Mesenchymal stem cell (in vitro differentiated cells and primary cell): ENCODE data around the gene ETFB.

Experiments used
- DNase-seq: peaks from one replicate; pipeline ENCODE4 v3.0.0-alpha.2; 2013
- H2AFZ ChIP-seq: one replicate; pipeline ENCODE4 v1.6.1; 2013; ENCODE audit warnings: low read depth, mild to moderate bottlenecking, control low read depth, inconsistent platforms, low read length, moderate library complexity
- H2AK5ac ChIP-seq: 2 replicates; pipeline ENCODE4 v1.6.1; 2013; ENCODE audit warnings: low read length, moderate library complexity, mild to moderate bottlenecking, inconsistent platforms; ENCODE audit not compliant: severe bottlenecking
- H2BK120ac ChIP-seq: one replicate; pipeline ENCODE4 v1.6.1; 2013; ENCODE audit warnings: low read depth, mild to moderate bottlenecking, inconsistent platforms, low read length, moderate library complexity
- H2BK12ac ChIP-seq, 2 experiments: one replicate each; pipeline ENCODE4 v1.6.1; 2013; ENCODE audit warnings: inconsistent platforms in 2 of 2, low read length in 2 of 2, mild to moderate bottlenecking in 2 of 2, moderate library complexity in 2 of 2, control low read depth in 1 of 2
- H2BK15ac ChIP-seq: one replicate; pipeline ENCODE4 v1.6.1; 2013; ENCODE audit warnings: mild to moderate bottlenecking, low read depth, inconsistent platforms; ENCODE audit not compliant: poor library complexity, severe bottlenecking
- H2BK5ac ChIP-seq: 2 replicates; pipeline ENCODE4 v1.6.1; 2013; ENCODE audit warnings: low read depth, mild to moderate bottlenecking, low read length, control low read depth, inconsistent platforms; ENCODE audit not compliant: poor library complexity, severe bottlenecking
- H3K14ac ChIP-seq, 2 experiments: one replicate each; pipeline ENCODE4 v1.6.1; 2013; ENCODE audit warnings: inconsistent platforms in 2 of 2, low read length in 2 of 2, control low read depth in 1 of 2, mild to moderate bottlenecking in 1 of 2, moderate library complexity in 1 of 2
- H3K18ac ChIP-seq, 2 experiments: one replicate each; pipeline ENCODE4 v1.6.1; 2013; ENCODE audit warnings: inconsistent platforms in 2 of 2, low read length in 2 of 2, control low read depth in 1 of 2, low read depth in 1 of 2, mild to moderate bottlenecking in 1 of 2
- H3K23ac ChIP-seq, 2 experiments: one replicate each; pipeline ENCODE4 v1.6.1; 2013; ENCODE audit warnings: inconsistent platforms in 2 of 2, low read length in 2 of 2, mild to moderate bottlenecking in 2 of 2, moderate library complexity in 2 of 2, control low read depth in 1 of 2
- H3K27ac ChIP-seq: 2 replicates; pipeline ENCODE4 v1.5.1; 2013; ENCODE audit warnings: mild to moderate bottlenecking, moderate library complexity, low read length, control low read depth, inconsistent platforms; ENCODE audit not compliant: poor library complexity, severe bottlenecking
- H3K27me3 ChIP-seq, 2 experiments: 2 replicates each; pipeline versions ENCODE4 v1.6.1 to v1.7.0; 2013; ENCODE audit warnings: low read length in 2 of 2, mild to moderate bottlenecking in 2 of 2, moderate library complexity in 2 of 2, control low read depth in 1 of 2, inconsistent platforms in 1 of 2; ENCODE audit not compliant: control insufficient read depth in 1 of 2, insufficient read depth in 1 of 2
- H3K36me3 ChIP-seq, 2 experiments: 2 replicates each; pipeline versions ENCODE4 v1.6.1 to v1.7.0; 2013; ENCODE audit warnings: low read length in 2 of 2, control low read depth in 1 of 2, inconsistent platforms in 1 of 2, low read depth in 1 of 2, mild to moderate bottlenecking in 1 of 2; ENCODE audit not compliant: insufficient read depth in 2 of 2, control insufficient read depth in 1 of 2
- H3K4ac ChIP-seq, 2 experiments: one replicate each; pipeline ENCODE4 v1.6.1; 2013; ENCODE audit warnings: inconsistent platforms in 2 of 2, low read length in 2 of 2, mild to moderate bottlenecking in 2 of 2, moderate library complexity in 2 of 2, control low read depth in 1 of 2, low read depth in 1 of 2
- H3K4me1 ChIP-seq: 2 replicates; pipeline ENCODE4 v1.6.1; 2013; ENCODE audit warnings: low read depth, low read length, control low read depth; ENCODE audit not compliant: control insufficient read depth, insufficient read depth
- H3K4me2 ChIP-seq: 2 replicates; pipeline ENCODE4 v1.6.1; 2013; ENCODE audit warnings: low read length, mild to moderate bottlenecking, inconsistent platforms; ENCODE audit not compliant: poor library complexity, severe bottlenecking
- H3K4me3 ChIP-seq, 2 experiments: 2 replicates each; pipeline versions ENCODE4 v1.5.1 to v1.7.0; 2013; ENCODE audit warnings: low read length in 2 of 2, mild to moderate bottlenecking in 2 of 2, control low read depth in 1 of 2, low read depth in 1 of 2; ENCODE audit not compliant: insufficient read depth in 1 of 2
- H3K79me1 ChIP-seq: replicated peaks from 2 replicates; pipeline ENCODE4 v1.6.1; 2013; ENCODE audit warnings: mild to moderate bottlenecking, control low read depth, low read length, inconsistent platforms; ENCODE audit not compliant: poor library complexity, severe bottlenecking
- H3K9ac ChIP-seq: 2 replicates; pipeline ENCODE4 v1.7.0; 2013; ENCODE audit warnings: mild to moderate bottlenecking, low read length, moderate library complexity
- H3K9me3 ChIP-seq: 2 replicates; pipeline ENCODE4 v1.7.0; 2013; ENCODE audit warnings: mild to moderate bottlenecking, low read length; ENCODE audit not compliant: control insufficient read depth
- H4K8ac ChIP-seq: one replicate; pipeline ENCODE4 v1.6.1; 2013; ENCODE audit warnings: inconsistent platforms, mild to moderate bottlenecking, low read length, moderate library complexity
- H4K91ac ChIP-seq: one replicate; pipeline ENCODE4 v1.6.1; 2013; ENCODE audit warnings: mild to moderate bottlenecking, low read length, inconsistent platforms
- WGBS: methylation state at CpG from one replicate; pipeline ENCODE4 v1.1.7; 2013; ENCODE audit warnings: mixed read lengths; 5-methylcytosine and 5-hydroxymethylcytosine counted together

ETFB gene

GRCh38 chr19:51368366-51369282, 2.4 kb upstream of the ETFB start, which contains the start of gene CLDND2:
TSS of gene CLDND2 (minus strand) at chr19:51369003. CDS start at chr19:51368577, 426 bp downstream.
- Histone ChIP-seq H3K9ac (peak within 1 kb of the TSS; percentile 94), H3K23ac (peak within 1 kb of the TSS in 1 of 2 experiments; percentile 94), H3K4me1 (peaks cover 23% of the 10 kb centered on the region), H2BK12ac (peak within 1 kb of the TSS; percentile 59 to 88), H4K91ac (peak within 1 kb of the TSS; percentile 95), H2AFZ (peak within 1 kb of the TSS; percentile 97), H3K4me2 (peak within 1 kb of the TSS; percentile 84), H4K8ac (peak within 1 kb of the TSS; percentile 93), H3K14ac (peak within 1 kb of the TSS in 1 of 2 experiments; percentile 99), H3K27me3 (peaks cover 4 to 20% of the 10 kb centered on the region in 2 experiments), H3K36me3 (no peaks in the 10 kb centered on the region), H3K27ac (peak within 1 kb of the TSS; percentile 23), H3K4me3 (peak within 1 kb of the TSS; percentile 85 to 90), H3K4ac (peak within 1 kb of the TSS; percentile 84 to 96), H2BK5ac (peak within 1 kb of the TSS; percentile 45), H3K18ac (peak within 1 kb of the TSS; percentile 74 to 100), H2BK15ac (peak within 1 kb of the TSS; percentile 87), H3K9me3 (no peaks in the 10 kb centered on the region), H2BK120ac (peak within 1 kb of the TSS; percentile 78), H2AK5ac (peak within 1 kb of the TSS; percentile 71), H3K79me1 (peaks cover 19% of the 10 kb centered on the region)
- DNase-seq, result no peak
- WGBS, result 62% methylated on average over 19 of the region's 23 CpGs

- Histone ChIP-seq H2BK120ac (peak overlapping the region; percentile 78), H2AK5ac (peak overlapping the region; percentile 71), H3K27me3 (peaks cover 4 to 17% of the 10 kb centered on the region in 2 experiments), H3K18ac (peak overlapping the region; percentile 74 to 100), H2AFZ (peak overlapping the region; percentile 97), H3K27ac (peak overlapping the region; percentile 23), H3K4ac (peak overlapping the region; percentile 84 to 96), H3K9ac (peak overlapping the region; percentile 94), H3K23ac (peak overlapping the region in 1 of 2 experiments; percentile 94), H2BK12ac (peak overlapping the region in 1 of 2 experiments; percentile 88), H2BK5ac (peak overlapping the region; percentile 45), H3K4me1 (peaks cover 26% of the 10 kb centered on the region), H2BK15ac (peak overlapping the region; percentile 87), H3K36me3 (no peaks in the 10 kb centered on the region), H3K79me1 (peaks cover 19% of the 10 kb centered on the region), H4K8ac (peak overlapping the region; percentile 93), H3K4me2 (peak overlapping the region; percentile 95), H3K4me3 (peak overlapping the region; percentile 85 to 90), H3K14ac (peak overlapping the region in 1 of 2 experiments; percentile 99), H4K91ac (peak overlapping the region; percentile 95), H3K9me3 (no peaks in the 10 kb centered on the region)
- WGBS, result under 1% methylated on average over 57 of the region's 64 CpGs
- DNase-seq, result peak; percentile 99
These were observed 1.6 kb upstream of the ETFB start for GRCh38 chr19:51367565-51368365.

GRCh38 chr19:51367255-51367564, 1.0 kb upstream of the ETFB start:
- H3K14ac ChIP-seq, result peak overlapping the region in 1 of 2 experiments; percentile 73
- no peaks in the 10 kb centered on the region for H3K9me3 ChIP-seq
- no peak overlapping the region for H2AK5ac ChIP-seq
- no peak overlapping the region for H3K23ac ChIP-seq
- H4K8ac ChIP-seq, result peak overlapping the region; percentile 66
- H3K79me1 ChIP-seq, result peaks cover 21% of the 10 kb centered on the region
- H3K18ac ChIP-seq, result peak overlapping the region; percentile 44 to 93
- peak overlapping the region; percentile 45 for H2BK120ac ChIP-seq
- H3K36me3 ChIP-seq, result no peaks in the 10 kb centered on the region
- H3K4me1 ChIP-seq, result peaks cover 31% of the 10 kb centered on the region
- peak overlapping the region; percentile 59 to 90 for H3K4me3 ChIP-seq
- H2AFZ ChIP-seq, result no peak overlapping the region
- peak overlapping the region; percentile 15 for H2BK5ac ChIP-seq
- peak overlapping the region; percentile 83 for H3K27ac ChIP-seq
- no peak for DNase-seq
- peaks cover 4 to 12% of the 10 kb centered on the region in 2 experiments for H3K27me3 ChIP-seq
- H2BK12ac ChIP-seq, result no peak overlapping the region
- no peak overlapping the region for H4K91ac ChIP-seq
- peak overlapping the region; percentile 58 to 94 for H3K4ac ChIP-seq
- H3K4me2 ChIP-seq, result peak overlapping the region; percentile 95
- H3K9ac ChIP-seq, result peak overlapping the region; percentile 94
- peak overlapping the region; percentile 87 for H2BK15ac ChIP-seq
- 2% methylated on average over 14 of the region's 15 CpGs for WGBS
